Measurements from ENCODE around the gene ANKRD39.
A peak's percentile ranks its signal among the peaks of the same experiment; 100 is the strongest.
"Not testable (repeated sequence)": the region's sequence is repeated elsewhere in the genome, so short reads cannot be mapped to it uniquely, and the experiment has no call there.

The ANKRD39 gene

DNA sequence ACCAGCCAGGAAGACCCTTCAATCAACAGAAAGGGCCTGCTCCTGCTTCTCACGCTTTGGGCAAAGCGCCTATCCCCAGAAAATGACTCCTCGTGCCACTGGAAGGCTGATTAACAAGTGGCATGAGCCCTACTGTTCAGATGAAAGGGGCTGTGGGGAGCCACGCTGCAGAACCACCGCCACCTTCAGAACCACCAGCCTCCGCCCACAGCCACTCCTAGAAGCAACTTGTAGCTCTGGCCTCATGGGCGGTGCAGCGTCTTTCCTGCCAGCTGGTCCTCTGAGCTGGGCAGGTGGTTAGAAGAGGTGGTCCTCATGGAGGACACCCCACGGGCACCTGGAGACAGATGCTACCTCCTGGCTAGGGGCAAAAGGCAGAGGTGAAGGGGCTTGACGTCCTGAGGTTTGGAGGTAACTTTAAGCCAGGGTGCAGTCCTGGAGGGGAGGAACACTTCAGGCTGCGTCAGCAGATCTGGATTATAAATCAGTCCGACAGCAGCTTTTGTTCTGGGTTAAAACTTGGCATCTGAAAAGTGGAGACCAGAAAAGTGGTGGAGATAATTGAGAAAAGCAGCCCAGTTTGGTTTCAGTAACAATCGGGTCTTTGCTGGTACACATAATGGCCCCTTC lies 12.9 kb upstream of the ANKRD39 start:
- peak in 1 of 2 donors; percentile 43 for DNase-seq (ENCODE audit: low read depth in 2 of 2)

DNA sequence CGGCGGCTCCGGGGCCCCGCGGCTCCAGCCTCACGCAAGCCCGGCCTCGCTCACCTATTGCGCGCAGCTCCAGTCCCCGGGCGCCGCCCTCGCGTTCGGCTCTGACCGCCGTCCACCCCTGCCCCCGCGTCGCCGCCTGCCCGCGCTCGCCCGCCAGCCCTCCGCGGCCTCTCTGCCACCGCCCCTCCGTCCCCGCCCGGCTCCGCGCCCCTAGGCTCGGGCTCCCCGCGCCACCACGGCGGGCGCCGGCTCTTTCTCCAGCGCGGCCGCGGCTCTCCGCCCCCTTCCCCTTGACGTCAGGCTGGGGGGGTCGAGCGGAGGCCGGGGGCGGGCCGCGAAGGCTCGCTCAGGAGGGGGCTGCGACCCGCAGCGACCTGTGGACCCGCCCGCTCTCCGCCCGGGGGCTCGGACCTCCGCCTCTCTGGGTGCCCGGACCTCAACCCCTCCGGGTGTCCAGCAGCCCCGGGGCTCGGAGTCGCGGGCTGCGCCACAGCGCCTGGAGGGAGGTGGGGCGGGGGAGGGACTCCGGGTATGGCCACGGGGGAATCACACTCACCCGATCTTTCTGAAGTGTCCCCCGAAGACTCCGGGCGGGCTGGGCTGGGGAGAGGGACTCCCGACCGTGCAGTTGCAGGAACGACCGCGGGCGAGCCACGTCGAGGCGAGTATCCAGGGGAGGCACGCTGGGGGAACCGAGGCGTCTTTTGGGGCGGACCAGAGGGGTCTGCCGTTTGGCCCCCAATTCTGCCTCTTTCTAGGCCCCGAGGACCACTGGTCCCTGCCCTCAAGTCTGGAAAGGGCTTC lies 12.2 kb upstream of the ANKRD39 start, which contains the start of gene SEMA4C:
TSS of gene SEMA4C (minus strand) at position 259 of the 804 bp plus-strand sequence. CDS start 2,194 bp downstream, outside the sequence.
- no peak for DNase-seq (ENCODE audit: low read depth in 2 of 2)

DNA sequence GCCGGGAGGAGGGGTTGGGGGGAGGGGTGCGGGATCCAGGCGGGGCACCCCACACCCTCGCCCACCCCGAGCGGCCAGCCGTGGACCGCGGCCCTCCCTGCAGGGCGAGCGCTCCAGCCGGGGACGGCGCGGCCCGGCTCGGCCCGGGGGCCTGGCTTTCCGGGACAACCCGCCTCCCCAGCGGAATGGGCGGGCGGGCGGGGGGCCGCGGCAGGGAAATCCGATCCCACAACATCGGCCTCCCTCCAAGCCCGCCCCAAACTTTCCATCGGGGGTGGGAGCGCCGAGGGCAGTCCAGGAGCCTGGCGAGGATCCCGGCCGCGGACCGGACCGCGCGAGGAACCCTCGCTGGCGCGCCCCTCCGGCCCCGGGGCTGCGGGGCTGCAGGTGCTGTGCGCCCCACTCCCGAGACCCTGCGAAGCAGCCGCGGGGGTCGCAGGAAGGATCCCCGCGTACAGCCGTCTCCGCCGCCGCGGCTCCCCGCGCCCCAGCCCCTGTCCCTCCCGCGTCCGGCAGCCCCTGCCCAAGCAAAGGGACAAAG lies 11.5 kb upstream of the ANKRD39 start:
- DNase-seq (ENCODE audit: low read depth in 2 of 2), result no peak

DNA sequence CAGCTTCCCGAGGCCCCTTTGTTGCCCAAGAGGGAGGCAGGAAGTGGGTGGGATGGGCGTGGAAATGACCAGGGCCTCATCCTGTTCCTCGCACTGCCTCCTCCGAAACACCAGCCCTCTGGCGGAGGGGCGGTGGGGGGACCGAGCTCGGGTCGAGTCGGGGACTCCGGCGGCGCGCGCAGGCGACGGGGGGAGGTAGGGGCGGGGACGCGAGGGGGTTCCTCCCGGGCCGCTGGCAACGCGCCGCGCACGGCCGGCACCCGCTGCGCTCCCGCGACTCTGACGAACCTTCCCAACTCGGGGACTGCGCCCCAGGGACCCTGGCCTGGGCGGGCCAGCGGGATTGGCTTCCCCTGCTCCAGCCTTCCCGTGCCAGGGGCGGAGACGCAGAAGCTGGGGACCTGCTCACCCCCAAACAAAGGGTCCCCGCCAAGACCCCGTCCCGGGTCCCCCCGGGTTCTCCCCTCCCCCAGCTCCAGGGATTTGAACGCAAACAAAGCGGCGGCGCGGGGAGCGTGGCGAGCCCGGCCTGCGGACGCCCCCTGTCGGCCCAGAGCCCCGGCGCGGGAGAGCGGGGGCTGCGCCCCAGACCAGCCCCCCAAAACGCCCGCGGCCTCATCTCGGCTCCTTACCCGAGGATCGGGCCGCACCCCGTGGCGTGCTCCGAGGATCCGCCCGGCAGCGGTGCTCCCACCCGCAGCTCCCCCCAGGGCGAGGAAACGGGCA lies 10.9 kb upstream of the ANKRD39 start:
- no peak for DNase-seq (ENCODE audit: low read depth in 2 of 2)

DNA sequence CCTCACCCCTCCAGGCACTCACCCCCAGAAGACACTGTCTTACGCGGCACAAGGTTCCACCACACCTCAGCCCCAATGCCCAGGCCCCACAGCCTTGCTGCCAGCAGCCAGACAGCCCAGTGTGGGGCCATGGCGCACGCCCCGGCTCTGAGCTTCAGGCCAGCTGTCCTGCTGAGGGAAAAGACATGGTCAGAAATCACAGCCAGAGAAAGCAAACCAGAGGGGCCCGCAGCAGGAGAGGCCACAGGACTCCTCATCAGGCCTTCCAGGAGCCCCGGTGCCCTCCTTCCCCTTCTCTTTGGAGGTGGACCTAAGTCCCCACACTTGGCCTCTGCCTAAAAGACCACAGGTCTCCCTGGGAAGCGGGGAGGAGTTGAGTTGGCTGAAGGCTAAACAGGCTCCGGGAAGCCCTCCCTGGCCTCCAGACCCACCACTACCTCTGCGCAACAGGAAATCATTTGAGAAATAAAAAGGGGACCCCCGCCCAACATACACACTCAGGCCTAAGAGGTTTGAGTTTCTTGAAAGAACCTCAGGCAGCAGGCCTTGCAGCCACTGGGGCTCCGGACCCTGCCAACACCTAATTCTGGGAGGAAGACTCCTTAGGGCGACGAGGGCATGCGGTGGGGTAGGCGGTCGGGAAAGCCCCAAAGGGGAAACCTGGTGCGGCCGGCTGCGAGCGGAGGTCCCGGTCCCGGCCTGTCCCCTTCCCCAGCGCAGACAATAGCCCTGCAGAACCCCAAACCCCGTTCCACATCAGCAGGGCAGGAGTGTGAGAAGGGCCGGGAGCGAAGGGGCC lies 10.1 kb upstream of the ANKRD39 start:
- DNase-seq (ENCODE audit: low read depth in 2 of 2), result no peak

DNA sequence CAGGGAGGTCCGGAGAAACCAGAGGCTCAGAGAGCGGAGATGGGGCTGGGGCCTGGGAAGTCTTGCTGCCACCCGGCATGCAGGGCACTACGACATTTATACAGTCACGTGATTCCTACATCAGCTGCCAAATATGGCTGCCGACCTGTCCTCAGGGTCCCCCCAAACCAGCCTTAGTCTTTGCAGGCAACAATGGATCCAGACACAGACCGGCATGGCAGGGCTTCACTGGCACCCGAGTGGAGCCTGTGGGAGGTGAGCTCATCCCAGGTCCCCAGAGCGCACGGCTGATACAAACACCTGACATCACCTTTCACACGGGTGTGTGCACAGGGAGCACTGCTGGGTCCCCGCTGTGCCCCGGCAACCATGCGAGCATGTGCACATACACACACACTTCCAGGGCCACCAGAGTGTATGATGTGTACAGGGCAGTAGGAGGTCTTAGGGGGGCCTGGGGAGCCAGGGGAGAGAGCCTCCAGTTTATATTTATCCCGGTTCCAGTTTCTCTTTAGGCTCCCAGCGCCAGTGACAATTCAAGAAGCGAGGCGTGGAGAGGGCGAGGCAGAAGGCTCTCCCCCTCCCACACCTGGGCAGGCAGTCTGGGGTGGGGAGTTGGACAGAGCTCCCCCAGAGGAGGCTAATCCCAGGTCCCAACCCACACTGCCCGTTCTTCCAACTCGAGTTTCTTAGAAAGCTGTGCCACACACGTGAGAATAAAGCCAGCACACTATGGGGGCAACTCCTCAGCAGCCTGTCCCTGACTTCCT lies 9.4 kb upstream of the ANKRD39 start:
- no peak for DNase-seq (ENCODE audit: low read depth in 2 of 2)

DNA sequence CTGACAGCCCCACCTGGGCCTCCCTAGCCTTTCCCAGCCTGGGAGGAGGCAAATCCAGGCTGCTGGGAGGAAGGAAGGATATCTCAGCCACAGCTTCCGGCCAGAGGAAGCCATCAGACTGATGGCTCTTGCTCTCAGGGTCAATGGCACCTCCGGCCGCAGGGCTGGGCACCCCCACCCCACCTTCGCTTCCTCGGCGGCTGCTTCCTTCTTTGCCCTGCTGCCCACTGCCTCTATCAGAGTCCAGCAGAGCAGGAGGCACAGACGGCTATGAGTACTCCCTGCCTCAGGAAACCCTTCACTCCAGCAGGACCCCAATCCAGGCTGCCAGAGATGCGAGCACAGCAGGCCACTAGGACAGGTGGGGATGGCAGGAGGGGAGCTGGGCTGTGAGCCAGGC lies 8.8 kb upstream of the ANKRD39 start:
- DNase-seq (ENCODE audit: low read depth in 2 of 2), result no peak

DNA sequence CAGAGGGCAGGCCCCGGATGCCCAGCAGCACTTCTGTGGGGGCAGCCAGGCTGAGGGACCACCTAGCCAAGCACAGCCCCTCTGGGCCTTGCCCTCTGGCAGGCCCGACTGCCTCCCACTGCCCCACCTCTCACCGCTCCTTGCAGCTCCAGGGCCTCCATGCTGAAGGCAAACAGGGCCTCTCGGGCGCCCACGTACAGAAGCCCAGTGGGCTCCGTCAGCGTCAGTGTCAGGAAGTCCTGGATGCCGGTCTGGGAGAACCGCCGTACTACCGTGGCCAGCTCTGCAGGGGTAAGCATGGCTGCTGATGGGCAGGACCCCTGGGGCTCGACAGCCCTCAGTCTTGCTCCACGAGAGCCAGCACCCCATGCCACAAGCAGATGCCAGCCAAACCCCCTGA lies 8.3 kb upstream of the ANKRD39 start:
- DNase-seq (ENCODE audit: low read depth in 2 of 2), result no peak

DNA sequence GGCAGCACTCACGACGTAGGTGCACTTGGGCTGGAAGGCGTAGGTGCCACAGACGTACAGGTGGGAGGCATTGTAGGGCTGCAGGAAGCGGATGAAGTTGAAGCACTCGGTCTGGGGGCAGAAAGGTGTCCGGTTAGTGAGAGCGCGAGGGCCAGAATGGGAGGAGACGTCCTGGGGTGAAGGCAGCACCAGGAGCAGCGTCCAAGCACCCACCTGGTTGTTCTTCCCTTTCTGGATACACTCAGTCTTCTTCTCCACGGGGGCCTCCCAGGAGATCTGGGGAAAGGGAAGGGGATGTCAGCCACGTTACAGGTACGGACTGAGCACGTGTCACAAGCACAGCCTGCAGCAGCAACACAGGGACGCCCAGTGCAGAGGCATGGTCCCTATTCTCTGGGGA lies 7.8 kb upstream of the ANKRD39 start:
- no peak for DNase-seq (ENCODE audit: low read depth in 2 of 2)

DNA sequence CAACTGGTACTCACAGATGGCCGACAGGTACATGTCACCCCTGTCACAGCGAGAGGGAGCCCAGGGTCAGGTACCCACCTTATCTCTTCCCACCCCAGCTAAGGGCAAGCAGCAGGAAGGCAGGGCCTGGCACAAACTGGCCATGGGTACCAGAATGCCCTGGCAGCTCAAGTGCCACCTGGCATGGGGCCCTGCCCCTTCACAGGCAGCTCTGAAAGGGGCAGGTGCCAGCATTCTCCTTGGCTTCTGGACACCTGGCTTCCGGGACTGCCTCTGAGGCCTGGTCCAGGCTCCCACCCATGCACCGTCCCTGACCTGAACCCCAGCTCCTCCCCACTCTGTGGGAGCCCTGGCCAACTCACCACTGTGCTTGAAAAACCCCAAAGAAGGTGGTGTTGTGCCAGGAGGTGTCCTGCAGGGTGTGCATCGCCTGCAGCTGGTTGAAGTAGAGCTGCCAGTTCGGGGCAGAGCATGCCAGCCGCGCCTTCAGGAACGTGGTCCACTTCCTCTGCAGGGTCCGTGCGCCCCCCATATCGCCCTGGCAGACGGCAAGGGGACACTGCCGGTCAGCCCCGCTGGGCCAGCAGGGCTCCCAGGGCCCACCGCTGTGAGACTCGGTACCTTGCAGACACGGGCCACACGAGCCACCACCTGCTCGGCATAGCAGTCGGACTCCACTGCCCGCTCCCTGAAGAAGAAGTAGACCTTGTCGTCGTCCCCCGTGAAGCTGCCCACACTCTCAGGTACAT lies 6.7 kb upstream of the ANKRD39 start:
- no peak for DNase-seq (ENCODE audit: low read depth in 2 of 2)

DNA sequence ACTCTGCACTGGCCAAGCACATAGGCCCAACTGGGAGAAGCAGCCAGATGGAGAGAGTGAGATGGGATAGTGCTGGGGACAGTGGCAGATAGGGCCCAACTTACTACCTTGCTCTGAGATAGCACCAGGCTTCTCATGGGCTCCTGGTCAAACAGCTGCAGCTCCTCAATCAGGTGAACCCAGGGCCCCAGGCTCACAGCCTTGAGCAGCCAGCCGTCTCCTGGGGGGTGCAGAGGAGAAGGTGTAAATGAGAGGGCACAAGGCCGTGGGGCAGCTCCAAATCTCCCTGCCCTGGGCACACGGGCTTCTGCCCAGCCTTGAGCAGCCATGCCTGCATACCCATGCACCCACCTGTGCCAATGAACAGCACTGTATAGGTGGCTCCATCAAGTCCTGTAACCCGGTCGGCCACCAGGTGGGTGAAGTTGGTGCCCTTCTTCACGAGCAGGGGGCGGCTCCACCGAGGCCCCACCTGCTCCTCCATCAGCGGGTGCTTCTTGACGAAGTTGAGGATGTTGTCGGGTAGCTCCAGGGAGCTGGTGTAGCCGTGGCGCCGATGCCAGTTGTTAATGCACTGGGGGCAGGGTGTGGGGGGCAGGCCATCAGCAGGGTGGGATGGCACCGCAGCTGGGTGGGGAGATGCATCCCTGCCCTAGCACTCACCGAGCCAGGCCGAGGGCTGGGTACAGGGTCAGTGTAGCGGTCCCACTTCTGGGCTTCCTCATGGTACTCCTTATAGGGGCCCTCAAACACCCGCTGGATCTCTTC lies 5.9 kb upstream of the ANKRD39 start:
- DNase-seq (ENCODE audit: low read depth in 2 of 2), result no peak

DNA sequence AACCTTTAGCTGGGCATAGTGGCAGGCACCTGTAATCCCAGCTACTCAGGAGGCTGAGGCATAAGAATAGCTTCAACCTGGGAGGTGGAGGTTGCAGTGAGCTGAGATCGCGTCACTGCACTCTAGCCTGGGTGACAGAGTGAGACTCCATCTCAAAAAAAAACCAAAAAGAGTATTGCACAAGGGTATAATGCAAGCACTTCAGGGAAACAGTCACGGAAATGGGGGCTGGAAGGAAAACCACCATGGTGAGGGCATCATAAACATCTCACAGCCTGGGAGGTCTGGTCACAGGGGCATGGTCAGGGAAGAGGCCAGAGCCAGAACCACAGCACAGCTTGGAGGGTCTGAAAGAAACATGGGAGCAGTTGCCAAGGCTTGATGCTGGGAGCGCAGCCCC lies 5.2 kb upstream of the ANKRD39 start:
- DNase-seq (ENCODE audit: low read depth in 2 of 2), result not testable (repeated sequence)

DNA sequence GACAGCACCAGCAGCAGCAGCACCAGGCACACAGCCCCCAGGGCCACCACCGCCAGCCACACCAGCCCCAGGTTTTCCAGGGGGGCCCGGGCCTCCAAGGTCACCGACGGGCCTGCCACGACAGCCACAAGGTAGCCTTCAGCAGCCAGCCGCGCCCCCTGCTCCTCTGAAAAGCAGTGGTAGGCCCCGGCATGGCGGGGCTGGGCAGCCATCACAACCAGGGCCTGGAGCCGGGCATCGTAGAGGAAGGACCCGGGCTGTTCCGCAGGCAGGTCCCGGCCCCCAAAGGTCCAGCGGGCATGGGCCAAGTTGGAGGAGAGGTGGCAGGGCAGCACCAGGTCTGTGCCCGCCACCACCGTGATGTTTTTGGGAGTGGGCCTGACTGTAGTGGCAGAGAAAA lies 3.3 kb upstream of the ANKRD39 start:
- no peak for DNase-seq (ENCODE audit: low read depth in 2 of 2)

DNA sequence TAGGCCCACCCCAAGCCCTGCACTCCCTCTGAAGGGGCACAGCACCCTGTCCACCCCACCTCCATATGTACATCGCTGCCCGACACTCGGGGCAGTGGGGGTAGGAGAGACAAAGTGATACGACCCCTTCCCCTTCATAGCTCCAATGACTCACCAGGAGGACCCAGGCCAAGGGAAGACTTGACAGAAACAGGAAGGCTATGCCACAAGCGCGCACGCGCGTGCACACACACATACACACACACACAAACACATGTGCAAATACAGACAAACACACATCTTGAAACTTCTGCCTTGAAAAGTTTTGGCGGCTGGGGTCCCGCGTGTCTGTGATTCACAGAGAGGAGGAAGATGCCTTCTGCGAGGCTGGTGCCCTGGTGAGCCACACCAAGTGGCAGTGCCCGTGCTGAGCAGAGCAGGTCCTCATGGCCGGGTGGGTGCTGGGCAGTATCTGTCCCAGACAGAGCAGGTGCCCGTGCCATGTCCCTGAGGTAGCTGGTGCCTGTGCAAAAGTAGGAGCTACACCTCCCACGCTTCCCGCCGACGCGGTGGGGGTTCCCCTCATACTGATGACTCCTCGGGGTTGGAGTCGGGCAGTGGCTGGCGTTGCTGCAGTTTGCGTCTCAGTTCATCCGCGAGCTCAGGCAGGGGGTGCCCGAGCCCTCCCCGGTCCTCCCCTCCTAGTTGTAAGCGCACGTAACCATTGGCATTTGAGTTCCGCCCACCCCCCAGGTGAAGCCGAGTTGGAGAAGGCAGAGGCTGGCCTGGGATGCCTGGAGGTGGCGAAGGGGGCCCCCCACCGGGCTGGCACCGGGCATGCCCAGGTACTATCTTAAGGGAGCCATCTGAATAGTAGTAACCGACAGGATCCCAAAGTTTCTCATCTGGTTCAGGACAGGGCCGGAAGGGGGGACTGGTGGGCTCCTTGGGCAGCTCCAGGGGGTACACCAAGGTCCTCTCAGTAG lies 2.5 kb upstream of the ANKRD39 start:
- DNase-seq (ENCODE audit: low read depth in 2 of 2), result no peak

DNA sequence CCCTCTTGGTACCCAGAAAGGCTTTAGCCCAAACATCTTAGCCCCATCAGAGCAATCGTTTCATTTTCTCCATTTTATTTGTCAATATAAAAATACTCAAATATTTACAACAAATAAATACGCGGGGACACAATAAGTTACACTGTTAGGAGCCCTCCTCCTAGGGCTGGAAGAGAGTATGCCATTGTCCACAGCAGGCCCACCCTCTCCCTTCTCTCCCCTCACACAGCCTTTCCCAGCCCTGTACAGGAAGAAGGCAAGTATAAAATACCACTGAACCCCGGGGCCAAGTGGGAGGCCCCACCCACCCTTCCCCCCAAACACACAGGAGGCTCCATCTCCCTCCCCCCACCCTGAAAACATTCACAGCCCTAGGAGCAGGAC lies 1.9 kb upstream of the ANKRD39 start:
- DNase-seq (ENCODE audit: low read depth in 2 of 2), result no peak

DNA sequence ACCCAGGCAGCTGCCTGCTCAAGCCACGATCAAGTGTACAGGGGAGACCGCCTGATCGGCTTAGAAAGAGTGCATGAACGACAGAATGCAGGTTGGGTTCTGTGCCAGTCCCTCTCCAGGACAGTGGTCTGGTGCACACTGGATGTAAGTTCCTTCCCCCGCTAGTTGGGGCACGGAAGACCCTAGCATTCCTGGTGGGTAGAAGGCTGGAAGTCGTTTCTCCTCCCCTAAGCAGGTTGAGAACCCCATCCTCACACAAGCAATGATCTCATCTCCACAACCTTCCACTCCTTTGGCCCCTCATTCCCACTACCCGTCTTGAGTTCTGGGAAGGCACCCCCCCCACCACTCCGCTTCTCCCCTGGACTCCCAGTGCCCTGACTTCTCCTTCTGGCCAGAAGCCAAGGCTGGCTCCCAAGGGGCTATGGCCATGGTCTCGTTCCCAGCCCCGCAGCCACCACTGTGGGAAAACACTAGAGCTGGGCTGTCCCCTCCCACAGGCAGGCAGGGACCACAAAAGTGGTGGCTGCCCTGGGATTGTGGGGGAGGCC lies 1.4 kb upstream of the ANKRD39 start:
- DNase-seq (ENCODE audit: low read depth in 2 of 2), result no peak

DNA sequence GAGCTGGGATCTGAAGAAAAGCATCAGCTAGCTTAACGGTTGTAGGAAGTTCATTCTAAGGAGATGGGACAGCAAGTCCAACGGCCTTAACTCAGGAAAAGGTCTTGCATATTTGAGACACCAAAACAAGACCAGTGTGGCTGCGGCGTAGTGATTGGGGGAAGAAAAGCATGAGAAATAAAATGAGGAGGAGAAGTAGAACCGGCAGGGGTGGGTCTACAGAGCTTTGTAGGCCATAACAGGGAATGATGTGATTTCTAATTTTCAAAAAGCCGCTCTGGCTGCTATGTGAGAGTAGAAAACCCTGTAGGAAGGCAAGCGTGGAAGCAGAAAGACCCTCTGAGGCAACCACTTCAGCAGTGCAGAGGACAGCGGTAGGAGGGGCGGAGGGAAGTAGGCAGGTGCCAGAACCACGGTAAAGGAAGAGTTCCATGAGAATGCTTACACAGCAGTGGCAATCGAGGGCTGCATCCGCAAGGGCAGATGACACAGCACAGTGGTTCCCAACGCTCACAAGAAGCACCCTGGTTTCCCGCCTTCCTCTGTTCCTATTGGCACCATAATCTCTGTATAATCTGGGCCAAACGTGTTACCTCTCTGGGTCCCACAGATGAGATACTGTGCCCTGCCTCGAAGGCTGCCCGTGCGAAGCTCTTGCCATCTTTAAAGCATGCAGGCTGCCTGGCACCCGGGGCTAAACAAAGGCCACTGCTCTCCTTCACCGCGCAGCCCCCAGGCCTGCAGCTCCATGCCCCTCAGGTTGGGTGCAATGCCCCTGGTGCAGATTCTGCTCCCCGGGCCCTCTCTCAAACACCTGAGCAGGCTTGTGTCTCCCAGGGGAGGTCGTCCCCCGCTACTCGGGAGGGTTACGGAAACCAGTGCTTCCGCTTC lies 795 bp downstream of the ANKRD39 start:
- no peak for DNase-seq (ENCODE audit: low read depth in 2 of 2)
